HG02852 (cell line): ENCODE measurements around the gene VIPR2.
"Not testable (repeated sequence)": the region's sequence is repeated elsewhere in the genome, so short reads cannot be mapped to it uniquely, and the experiment has no call there.

Experiments
- ATAC-seq: cut with Tn5 transposase; IDR thresholded peaks from one replicate; pipeline ENCODE4 v1.9.1; 2021; ENCODE audit warnings: mild to moderate bottlenecking, moderate library complexity; ENCODE audit not compliant: unreplicated experiment

The VIPR2 gene

GRCh38 chr7:159094023-159094740 is 50.5 kb downstream of the VIPR2 start:
- no peak for ATAC-seq

GRCh38 chr7:159093351-159093971 is 51.2 kb downstream of the VIPR2 start:
- no peak for ATAC-seq

- no peak for ATAC-seq
Observed at GRCh38 chr7:159092701-159093121, 52.0 kb downstream of the VIPR2 start.

- no peak for ATAC-seq
Observed at GRCh38 chr7:159091480-159092475, 52.9 kb downstream of the VIPR2 start.

GRCh38 chr7:159091041-159091440 is 53.6 kb downstream of the VIPR2 start:
- ATAC-seq, result no peak

- ATAC-seq, result no peak
Observed at GRCh38 chr7:159088016-159088865, 56.4 kb downstream of the VIPR2 start.

- ATAC-seq, result no peak
Observed at GRCh38 chr7:159086301-159086925, 58.3 kb downstream of the VIPR2 start.

GRCh38 chr7:159084069-159084801 is 60.4 kb downstream of the VIPR2 start:
- ATAC-seq, result no peak

- no peak for ATAC-seq
Observed at GRCh38 chr7:159083698-159084068, 61.0 kb downstream of the VIPR2 start.

GRCh38 chr7:159083001-159083697 is 61.5 kb downstream of the VIPR2 start:
- ATAC-seq, result no peak

GRCh38 chr7:159082075-159082474 is 62.6 kb downstream of the VIPR2 start:
- not testable (repeated sequence) for ATAC-seq

GRCh38 chr7:159078911-159079270 is 65.8 kb downstream of the VIPR2 start:
- ATAC-seq, result no peak

GRCh38 chr7:159078193-159078910 is 66.3 kb downstream of the VIPR2 start:
- no peak for ATAC-seq

GRCh38 chr7:159076333-159076732 is 68.3 kb downstream of the VIPR2 start:
- no peak for ATAC-seq

GRCh38 chr7:159075563-159076238 is 69.0 kb downstream of the VIPR2 start:
- no peak for ATAC-seq

- no peak for ATAC-seq
Observed at GRCh38 chr7:159071260-159071659, 73.4 kb downstream of the VIPR2 start.

GRCh38 chr7:159070431-159071148 is 74.1 kb downstream of the VIPR2 start:
- ATAC-seq, result peak; percentile 89
